Spleen (tissue), 7 donors: ENCODE data around the gene ADCK1.

Experiments used
- POLR2A ChIP-seq, 3 donors: fragments of 450-650 bp; IDR thresholded peaks; one replicate each; pipeline ENCODE4 v1.5.1; 2017; ENCODE audit warnings: antibody characterized with exemption in 3 of 3, mild to moderate bottlenecking in 1 of 3
- POLR2AphosphoS5 ChIP-seq, 3 donors: sonication (generic); formaldehyde crosslinking; IDR thresholded peaks; one replicate each; pipeline ENCODE4 v1.5.1; 2017; ENCODE audit warnings: antibody characterized with exemption in 3 of 3
- TF ChIP-seq, protein P1 (sequence below), 11 experiments: fragments of 200-600 bp in 7 of 11; fragments of 450-650 bp in 4 of 11; sonication (generic) in 4 of 11; IDR thresholded peaks in 8 of 11; conservative IDR thresholded peaks in 3 of 11; 1 replicate in 7 of 11; 2 replicates in 4 of 11; pipeline versions ENCODE4 v1.4.0 to v1.8.0; 2016 to 2021; ENCODE audit warnings: antibody characterized with exemption in 11 of 11, inconsistent platforms in 4 of 11, mild to moderate bottlenecking in 1 of 11
- donor health status: DM: no; HTN: no; CAD: no; lungs with moderate emphysema.
- donor health status: DM: no; HTN: no; CAD: no.
- donor health status: DM: no; HTN: no; CAD: no.

GRCh38 chr14:77892890-77893484 is 93.1 kb downstream of the ADCK1 start:
- TF ChIP-seq POLR2A (IDR thresholded peaks at IDR 0.05) (no peak), POLR2AphosphoS5 (IDR thresholded peaks at IDR 0.05) (no peak)
- TF ChIP-seq, protein P1, sequence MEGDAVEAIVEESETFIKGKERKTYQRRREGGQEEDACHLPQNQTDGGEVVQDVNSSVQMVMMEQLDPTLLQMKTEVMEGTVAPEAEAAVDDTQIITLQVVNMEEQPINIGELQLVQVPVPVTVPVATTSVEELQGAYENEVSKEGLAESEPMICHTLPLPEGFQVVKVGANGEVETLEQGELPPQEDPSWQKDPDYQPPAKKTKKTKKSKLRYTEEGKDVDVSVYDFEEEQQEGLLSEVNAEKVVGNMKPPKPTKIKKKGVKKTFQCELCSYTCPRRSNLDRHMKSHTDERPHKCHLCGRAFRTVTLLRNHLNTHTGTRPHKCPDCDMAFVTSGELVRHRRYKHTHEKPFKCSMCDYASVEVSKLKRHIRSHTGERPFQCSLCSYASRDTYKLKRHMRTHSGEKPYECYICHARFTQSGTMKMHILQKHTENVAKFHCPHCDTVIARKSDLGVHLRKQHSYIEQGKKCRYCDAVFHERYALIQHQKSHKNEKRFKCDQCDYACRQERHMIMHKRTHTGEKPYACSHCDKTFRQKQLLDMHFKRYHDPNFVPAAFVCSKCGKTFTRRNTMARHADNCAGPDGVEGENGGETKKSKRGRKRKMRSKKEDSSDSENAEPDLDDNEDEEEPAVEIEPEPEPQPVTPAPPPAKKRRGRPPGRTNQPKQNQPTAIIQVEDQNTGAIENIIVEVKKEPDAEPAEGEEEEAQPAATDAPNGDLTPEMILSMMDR (IDR thresholded peaks at IDR 0.05 in 8 of 11, conservative IDR thresholded peaks at IDR 0.05 in 3 of 11): no peak
